KMS-11 (cell line): Measurements from ENCODE around the gene FN3K.

Source experiments
- H2AFZ ChIP-seq: fragments of 200-600 bp; sonication (generic); 2 replicates; pipeline ENCODE4 v1.6.1; 2016; ENCODE audit warnings: antibody characterized with exemption, mixed run types, low read depth
- H3K27ac ChIP-seq: fragments of 200-600 bp; sonication (generic); 2 replicates; pipeline ENCODE4 v1.6.1; 2016; ENCODE audit warnings: mild to moderate bottlenecking, mixed run types
- H3K27me3 ChIP-seq: fragments of 200-600 bp; sonication (generic); 2 replicates; pipeline ENCODE4 v1.6.1; 2017; ENCODE audit warnings: mild to moderate bottlenecking, low read depth, mixed run types, moderate library complexity; ENCODE audit not compliant: insufficient read depth
- H3K36me3 ChIP-seq: fragments of 200-600 bp; sonication (generic); 2 replicates; pipeline ENCODE4 v1.6.1; 2017; ENCODE audit warnings: mild to moderate bottlenecking, mixed run types; ENCODE audit not compliant: insufficient read depth
- H3K4me1 ChIP-seq: fragments of 200-600 bp; sonication (generic); 2 replicates; pipeline ENCODE4 v1.6.1; 2016; ENCODE audit warnings: mild to moderate bottlenecking, low read depth, mixed run types; ENCODE audit not compliant: poor library complexity, severe bottlenecking
- H3K4me2 ChIP-seq: fragments of 200-600 bp; sonication (generic); 2 replicates; pipeline ENCODE4 v1.7.0; 2016; ENCODE audit warnings: mild to moderate bottlenecking, mixed run types
- H3K4me3 ChIP-seq: fragments of 200-600 bp; sonication (generic); IDR thresholded peaks from 2 replicates; pipeline ENCODE4 v1.6.1; 2017; ENCODE audit warnings: low read depth, low read length, mixed read lengths; ENCODE audit not compliant: insufficient read depth
- H3K79me2 ChIP-seq: fragments of 200-600 bp; sonication (generic); 2 replicates; pipeline ENCODE4 v1.6.1; 2016; ENCODE audit warnings: low read depth, mixed run types; ENCODE audit not compliant: insufficient read depth
- H3K9ac ChIP-seq: fragments of 200-600 bp; sonication (generic); 2 replicates; pipeline ENCODE4 v1.6.1; 2016; ENCODE audit warnings: mild to moderate bottlenecking, mixed run types
- H4K20me1 ChIP-seq: fragments of 200-600 bp; sonication (generic); 2 replicates; pipeline ENCODE4 v1.6.1; 2016; ENCODE audit warnings: mild to moderate bottlenecking, mixed run types; ENCODE audit not compliant: insufficient read depth
- CTCF ChIP-seq: fragments of 200-600 bp; sonication (generic); conservative IDR thresholded peaks from 2 replicates; pipeline ENCODE4 v1.6.1; 2017; ENCODE audit warnings: low read depth, mild to moderate bottlenecking, antibody characterized with exemption, low read length, moderate library complexity, mixed read lengths

Gene FN3K

GRCh38 chr17:82697808-82698064 lies 37.7 kb upstream of the FN3K start:
- H3K4me1 ChIP-seq, result no peaks in the 10 kb centered on the region
- H3K4me3 ChIP-seq, result no peak overlapping the region
- no peaks in the 10 kb centered on the region for H4K20me1 ChIP-seq
- peak overlapping the region; percentile 27; the same call in 1 of the 2 replicates for H3K9ac ChIP-seq
- H3K27me3 ChIP-seq, result no peaks in the 10 kb centered on the region
- H3K4me2 ChIP-seq, result peak overlapping the region; percentile 54
- no peak for TF ChIP-seq CTCF
- peak overlapping the region; percentile 64; the same call in 1 of the 2 replicates for H2AFZ ChIP-seq
- H3K79me2 ChIP-seq, result no peaks in the 10 kb centered on the region
- H3K27ac ChIP-seq, result no peak overlapping the region
- no peaks in the 10 kb centered on the region for H3K36me3 ChIP-seq

DNA sequence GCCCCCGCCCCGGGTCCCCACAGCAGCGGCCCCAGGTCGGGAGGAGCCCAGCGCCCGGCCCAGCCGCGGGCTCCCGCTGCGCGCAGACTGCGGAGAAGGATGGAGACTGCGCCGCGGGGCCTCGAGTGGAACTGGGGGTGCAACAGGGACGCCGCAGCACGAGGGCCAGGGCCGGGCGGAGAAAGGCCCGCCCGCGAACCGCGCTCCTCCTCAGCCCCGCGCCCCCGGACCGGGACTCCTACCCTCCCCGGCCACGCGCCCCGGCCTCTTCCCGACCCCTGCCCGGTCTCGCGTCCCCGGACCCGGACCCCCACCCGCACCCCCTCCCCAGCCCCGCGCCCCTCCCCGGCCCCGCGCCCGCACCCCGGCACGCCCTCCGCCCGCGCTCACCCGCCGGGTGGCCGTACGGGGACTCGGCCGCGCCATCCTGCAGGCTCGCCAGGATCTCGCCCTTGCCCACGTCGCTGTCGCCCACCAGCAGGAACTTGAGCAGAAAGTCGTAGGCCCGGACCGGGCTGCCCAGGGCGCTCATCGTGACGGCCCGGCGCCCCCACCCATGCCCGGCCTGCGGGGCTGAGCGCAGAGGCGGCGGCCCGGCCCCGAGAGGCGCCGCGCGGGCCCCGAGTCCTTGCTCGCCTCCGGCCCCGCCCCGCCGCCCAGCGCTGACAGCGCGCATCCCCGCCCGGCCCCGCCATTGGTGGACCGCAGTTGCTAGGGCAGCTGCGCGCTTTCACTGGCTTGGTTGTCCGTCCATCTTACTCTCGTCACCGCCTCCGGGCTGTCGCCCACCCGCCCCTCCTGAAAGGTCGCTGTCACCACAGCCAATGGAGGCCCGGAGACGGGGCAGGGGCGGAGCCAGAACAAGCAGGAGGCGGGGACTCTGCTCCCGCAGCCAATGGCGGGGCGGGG lies 37.1 kb upstream of the FN3K start, which contains the start of gene RAB40B:
Gene RAB40B, minus strand, starts transcription at position 634 of the 909 bp plus-strand sequence. Its CDS starts 102 bp downstream, at position 532.
- no peak for TF ChIP-seq CTCF
- Histone ChIP-seq H4K20me1 (no peaks in the 10 kb centered on the region), H3K4me3 (no peak within 1 kb of the TSS), H3K79me2 (no peaks in the 10 kb centered on the region), H3K4me1 (no peaks in the 10 kb centered on the region), H3K36me3 (no peaks in the 10 kb centered on the region), H3K27ac (no peak within 1 kb of the TSS), H3K4me2 (peak within 1 kb of the TSS; percentile 85), H2AFZ (peak within 1 kb of the TSS; percentile 73; the same call in 1 of the 2 replicates), H3K27me3 (no peaks in the 10 kb centered on the region), H3K9ac (peak within 1 kb of the TSS; percentile 27; the same call in 1 of the 2 replicates)

DNA sequence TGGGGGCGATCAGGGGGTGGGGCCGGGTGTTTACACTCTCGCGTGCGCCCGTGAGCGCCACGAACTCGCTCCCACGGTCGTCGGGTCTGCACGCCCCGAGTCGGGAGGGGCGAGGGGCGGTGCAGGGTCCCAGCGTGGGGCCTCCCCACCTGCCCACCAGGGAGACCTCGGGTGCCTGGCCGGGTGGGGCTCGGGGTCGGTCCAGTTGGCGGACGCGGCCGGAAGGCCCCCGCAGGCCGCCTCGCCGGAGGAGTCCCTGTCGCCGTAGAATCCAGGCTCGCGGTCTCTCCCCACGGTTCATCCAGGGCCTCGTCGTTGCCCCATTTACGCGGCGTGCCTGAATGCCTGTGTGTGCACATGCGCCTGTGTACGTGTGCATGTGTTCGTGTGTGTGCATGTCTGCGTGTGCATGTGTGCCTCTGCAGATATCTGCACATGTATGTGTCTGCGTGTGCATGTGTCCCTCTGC lies 36.4 kb upstream of the FN3K start:
- H3K4me3 ChIP-seq, result no peak overlapping the region
- H3K4me2 ChIP-seq, result peak overlapping the region; percentile 85
- TF ChIP-seq CTCF, result no peak
- H3K9ac ChIP-seq, result no peak overlapping the region
- no peaks in the 10 kb centered on the region for H3K4me1 ChIP-seq
- no peaks in the 10 kb centered on the region for H3K79me2 ChIP-seq
- no peak overlapping the region for H3K27ac ChIP-seq
- no peaks in the 10 kb centered on the region for H4K20me1 ChIP-seq
- H3K36me3 ChIP-seq, result no peaks in the 10 kb centered on the region
- peak overlapping the region; percentile 73; the same call in 1 of the 2 replicates for H2AFZ ChIP-seq
- no peaks in the 10 kb centered on the region for H3K27me3 ChIP-seq

DNA sequence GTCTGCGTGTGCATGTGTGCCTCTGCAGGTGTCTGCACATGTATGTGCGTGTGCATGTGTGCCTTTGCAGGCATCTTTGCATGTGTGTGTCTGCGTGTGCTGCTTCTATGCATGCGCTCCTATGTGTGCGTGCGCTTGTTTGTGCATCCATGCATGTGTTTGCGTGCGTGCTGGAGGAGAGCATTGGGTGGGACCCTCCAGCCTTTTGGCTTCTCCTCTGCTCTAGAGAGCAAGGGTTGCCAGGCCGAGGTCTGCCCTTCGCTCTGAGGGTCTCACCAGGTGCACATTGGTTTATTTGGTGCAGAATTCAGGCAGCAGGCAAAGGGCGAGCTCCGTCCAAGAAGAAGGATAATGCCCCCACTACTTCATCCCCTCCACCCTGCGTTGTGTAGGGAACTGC lies 35.9 kb upstream of the FN3K start:
- Histone ChIP-seq H3K4me2 (peak overlapping the region; percentile 85; the same call in 1 of the 2 replicates), H3K9ac (no peak overlapping the region), H3K4me1 (no peaks in the 10 kb centered on the region), H3K27ac (no peak overlapping the region), H3K79me2 (no peaks in the 10 kb centered on the region), H2AFZ (no peak overlapping the region), H3K4me3 (no peak overlapping the region), H3K27me3 (no peaks in the 10 kb centered on the region), H4K20me1 (no peaks in the 10 kb centered on the region), H3K36me3 (no peaks in the 10 kb centered on the region)
- no peak for TF ChIP-seq CTCF
